HEK293T (cell line): ENCODE measurements around the gene RNF34.

Source experiments
- CTCF ChIA-PET: fragments of 350-600 bp; formaldehyde crosslinking; extraction: SDS; loops from one replicate; lab custom pipeline; 2021; ENCODE audit warnings: antibody characterized with exemption, inconsistent platforms; lab: Yijun Ruan, JAX
- POLR2A ChIA-PET: fragments of 350-600 bp; formaldehyde crosslinking; extraction: SDS; loops from one replicate; lab custom pipeline; 2020; ENCODE audit warnings: antibody characterized with exemption, inconsistent platforms; lab: Yijun Ruan, JAX
- DNase-seq: peaks from one replicate; pipeline ENCODE4 v3.0.0; 2012; ENCODE audit warnings: mixed read lengths; ENCODE audit errors: extremely low spot score
- ARNT ChIP-seq: fragments of 450-650 bp; IDR thresholded peaks from 2 replicates; pipeline ENCODE4 v1.6.1; 2017; ENCODE audit warnings: mild to moderate bottlenecking
- BHLHE40 ChIP-seq: fragments of 450-650 bp; IDR thresholded peaks from 2 replicates; pipeline ENCODE4 v1.6.1; 2016; ENCODE audit warnings: mild to moderate bottlenecking, moderate library complexity, borderline replicate concordance
- CTBP1 ChIP-seq: fragments of 450-650 bp; IDR thresholded peaks from 2 replicates; pipeline ENCODE4 v1.6.1; 2016; ENCODE audit warnings: borderline replicate concordance
- ELF4 ChIP-seq: fragments of 450-650 bp; IDR thresholded peaks from 2 replicates; pipeline ENCODE4 v1.6.1; 2017; ENCODE audit warnings: antibody characterized with exemption
- FOXA1 ChIP-seq: fragments of 450-650 bp; IDR thresholded peaks from 2 replicates; pipeline ENCODE4 v1.6.1; 2016; ENCODE audit warnings: mild to moderate bottlenecking
- FOXK2 ChIP-seq: fragments of 450-650 bp; IDR thresholded peaks from 2 replicates; pipeline ENCODE4 v1.6.1; 2016; ENCODE audit warnings: mild to moderate bottlenecking
- FOXM1 ChIP-seq: fragments of 450-650 bp; IDR thresholded peaks from 2 replicates; pipeline ENCODE4 v1.6.1; 2017; ENCODE audit warnings: mild to moderate bottlenecking, borderline replicate concordance
- HDGF ChIP-seq: fragments of 450-650 bp; IDR thresholded peaks from 2 replicates; pipeline ENCODE4 v1.6.1; 2017; ENCODE audit warnings: antibody characterized with exemption, borderline replicate concordance
- L3MBTL2 ChIP-seq: fragments of 450-650 bp; conservative IDR thresholded peaks from 2 replicates; pipeline ENCODE4 v1.6.1; 2016; ENCODE audit warnings: mild to moderate bottlenecking
- LEF1 ChIP-seq: fragments of 450-650 bp; IDR thresholded peaks from 2 replicates; pipeline ENCODE4 v1.6.1; 2017; ENCODE audit warnings: mild to moderate bottlenecking, borderline replicate concordance
- NFRKB ChIP-seq: fragments of 450-650 bp; IDR thresholded peaks from 2 replicates; pipeline ENCODE4 v1.6.1; 2016; ENCODE audit warnings: mild to moderate bottlenecking, moderate library complexity
- SP1 ChIP-seq: fragments of 450-650 bp; IDR thresholded peaks from 2 replicates; pipeline ENCODE4 v1.6.1; 2017
- SUZ12 ChIP-seq: fragments of 450-650 bp; IDR thresholded peaks from 2 replicates; pipeline ENCODE4 v1.6.1; 2016; ENCODE audit warnings: mild to moderate bottlenecking
- TARDBP ChIP-seq: fragments of 450-650 bp; IDR thresholded peaks from 2 replicates; pipeline ENCODE4 v1.6.1; 2016
- ZNF384 ChIP-seq: fragments of 450-650 bp; IDR thresholded peaks from 2 replicates; pipeline ENCODE4 v1.6.1; 2016
- TF ChIP-seq, protein P1 (sequence below): fragments of 450-650 bp; IDR thresholded peaks from 2 replicates; pipeline ENCODE4 v1.6.1; 2016

RNF34 gene, protein sequence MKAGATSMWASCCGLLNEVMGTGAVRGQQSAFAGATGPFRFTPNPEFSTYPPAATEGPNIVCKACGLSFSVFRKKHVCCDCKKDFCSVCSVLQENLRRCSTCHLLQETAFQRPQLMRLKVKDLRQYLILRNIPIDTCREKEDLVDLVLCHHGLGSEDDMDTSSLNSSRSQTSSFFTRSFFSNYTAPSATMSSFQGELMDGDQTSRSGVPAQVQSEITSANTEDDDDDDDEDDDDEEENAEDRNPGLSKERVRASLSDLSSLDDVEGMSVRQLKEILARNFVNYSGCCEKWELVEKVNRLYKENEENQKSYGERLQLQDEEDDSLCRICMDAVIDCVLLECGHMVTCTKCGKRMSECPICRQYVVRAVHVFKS

DNA sequence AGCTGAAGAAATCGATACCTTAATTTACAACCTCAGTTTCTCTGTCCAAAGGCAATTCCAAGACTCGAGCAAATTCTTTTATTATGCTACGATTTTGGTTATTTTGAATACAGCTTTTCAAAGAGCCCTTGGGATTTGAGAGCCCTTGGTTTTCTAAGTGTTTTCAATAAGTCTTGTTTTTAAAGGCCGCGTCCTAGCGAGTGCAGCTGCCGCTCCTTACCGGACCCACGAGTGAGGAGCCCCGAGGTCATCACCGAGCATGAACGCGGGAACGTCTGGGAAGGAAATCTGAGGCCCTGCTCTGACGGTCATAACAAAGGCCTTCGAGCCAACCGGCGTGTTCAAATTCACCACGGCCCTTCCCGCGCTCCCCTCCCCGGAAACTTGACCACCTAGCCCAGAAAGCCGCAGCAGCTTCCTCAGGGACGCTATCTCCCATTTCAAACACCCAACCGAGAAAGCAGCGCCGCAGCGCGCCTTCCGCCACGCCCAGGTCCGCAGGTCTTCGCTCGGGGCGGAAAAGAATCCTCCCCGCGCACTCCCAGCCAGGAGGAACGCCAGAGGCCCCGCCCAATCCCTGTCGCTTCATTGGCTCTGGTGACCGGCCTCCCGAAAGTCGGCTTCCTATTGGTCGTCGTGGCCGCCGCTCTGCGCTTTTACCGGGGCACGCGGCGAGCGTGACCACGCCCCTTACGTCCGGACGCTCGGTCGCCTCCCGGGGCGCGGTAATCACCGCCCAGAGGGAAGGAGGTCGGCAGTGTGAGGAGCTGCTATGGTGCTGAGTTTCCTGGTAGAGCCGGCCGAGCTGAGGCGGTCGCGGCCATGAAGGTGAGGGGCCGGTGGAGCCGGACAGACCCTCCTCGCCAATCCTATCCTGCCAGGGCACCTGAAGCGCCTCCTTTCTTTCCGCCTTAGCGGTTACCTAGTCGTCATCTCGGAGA, at the start of gene RNF34:
Gene RNF34, plus strand, starts transcription at position 728 of the 941 bp plus-strand sequence. Its CDS starts 95 bp downstream, at position 823.
- ChIA-PET POLR2A (interaction anchor here (0.8 to 3.3 kb wide), 13 partner anchors 7 to 229 kb away, joined by 3 to 36 read pairs (median 3); partner anchors contain the start of gene ANAPC5), CTCF (interaction anchor here (0.5 to 1.0 kb wide), 2 partner anchors 16 to 65 kb away, joined by 3 to 4 read pairs; no protein-coding TSS in a partner anchor)
- DNase-seq, result peak; percentile 98
- TF ChIP-seq ARNT, result no peak
- TF ChIP-seq SP1, result peak; percentile 69
- TF ChIP-seq L3MBTL2, result peak; percentile 95
- TF ChIP-seq FOXA1, result no peak
- TF ChIP-seq ELF4, result peak; percentile 54; the same call in 1 of the 2 replicates
- no peak for TF ChIP-seq HDGF
- TF ChIP-seq, protein P1, sequence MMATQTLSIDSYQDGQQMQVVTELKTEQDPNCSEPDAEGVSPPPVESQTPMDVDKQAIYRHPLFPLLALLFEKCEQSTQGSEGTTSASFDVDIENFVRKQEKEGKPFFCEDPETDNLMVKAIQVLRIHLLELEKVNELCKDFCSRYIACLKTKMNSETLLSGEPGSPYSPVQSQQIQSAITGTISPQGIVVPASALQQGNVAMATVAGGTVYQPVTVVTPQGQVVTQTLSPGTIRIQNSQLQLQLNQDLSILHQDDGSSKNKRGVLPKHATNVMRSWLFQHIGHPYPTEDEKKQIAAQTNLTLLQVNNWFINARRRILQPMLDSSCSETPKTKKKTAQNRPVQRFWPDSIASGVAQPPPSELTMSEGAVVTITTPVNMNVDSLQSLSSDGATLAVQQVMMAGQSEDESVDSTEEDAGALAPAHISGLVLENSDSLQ, result peak; percentile 100

DNA sequence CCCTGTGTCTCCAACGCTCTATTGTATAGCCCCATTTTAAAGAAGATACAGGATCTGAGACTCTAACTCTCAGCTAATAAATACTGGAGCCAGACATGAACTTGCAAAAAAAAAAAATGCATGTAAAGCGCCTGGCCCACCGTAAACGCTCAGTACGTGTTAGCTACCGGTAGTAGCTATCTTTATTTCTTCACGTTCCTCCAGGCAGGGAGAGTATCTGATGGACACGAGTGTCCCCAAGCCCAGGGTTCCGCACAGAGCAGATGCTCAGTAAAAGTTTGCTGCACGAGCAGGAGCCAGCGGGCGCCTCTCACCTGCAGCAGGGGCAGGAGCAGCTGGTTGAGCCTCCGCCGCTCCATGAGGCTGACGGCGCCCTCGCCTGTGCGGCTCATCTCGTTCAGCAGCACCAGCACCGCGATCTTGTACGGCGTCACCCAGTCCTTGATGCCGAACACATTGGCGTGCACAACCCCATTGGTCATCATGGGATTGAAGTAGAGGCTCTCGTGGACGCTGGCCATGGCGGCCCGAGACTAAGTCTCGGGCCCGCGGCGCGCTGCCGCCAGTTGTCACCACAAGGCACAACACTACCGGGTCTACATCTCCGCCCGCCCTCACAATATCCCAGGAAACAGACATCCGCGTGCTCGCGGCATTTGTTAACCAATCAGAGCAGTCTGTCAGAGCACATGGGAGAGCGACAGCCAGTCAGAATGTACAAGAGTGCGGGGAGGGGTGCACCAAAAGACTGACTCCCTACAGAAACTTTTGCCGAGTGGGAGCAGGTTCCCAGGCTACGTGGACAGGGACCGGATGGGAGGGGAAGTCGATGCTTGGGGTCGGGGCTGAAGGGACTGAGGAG, 47.9 kb upstream of the RNF34 start, which contains the start of gene ANAPC5:
Gene ANAPC5, minus strand, starts transcription at position 592 of the 862 bp plus-strand sequence. Its CDS starts 71 bp downstream, at position 521.
- CTCF ChIA-PET, result interaction anchor here (0.9 to 1.2 kb wide), 2 partner anchors 17 to 143 kb away, joined by 3 to 4 read pairs; no protein-coding TSS in a partner anchor
- TF ChIP-seq FOXK2 (peak; percentile 76; the same call in 1 of the 2 replicates), TARDBP (peak; percentile 65; the same call in 1 of the 2 replicates), CTBP1 (peak; percentile 84; the same call in 1 of the 2 replicates), ELF4 (peak; percentile 72), ARNT (no peak), SP1 (no peak), FOXM1 (peak; percentile 78; the same call in 1 of the 2 replicates), NFRKB (peak; percentile 89), L3MBTL2 (peak; percentile 86), HDGF (no peak), BHLHE40 (no peak), LEF1 (no peak), FOXA1 (no peak), SUZ12 (no peak), ZNF384 (peak; percentile 5; the same call in 1 of the 2 replicates)
- TF ChIP-seq, protein P1, result peak; percentile 80
- POLR2A ChIA-PET, result interaction anchor here (0.6 to 2.2 kb wide), 24 partner anchors 9 to 536 kb away, joined by 3 to 36 read pairs (median 4); partner anchors contain the start of genes CAMKK2, PSMD9 and RNF34
- DNase-seq, result peak; percentile 94

DNA sequence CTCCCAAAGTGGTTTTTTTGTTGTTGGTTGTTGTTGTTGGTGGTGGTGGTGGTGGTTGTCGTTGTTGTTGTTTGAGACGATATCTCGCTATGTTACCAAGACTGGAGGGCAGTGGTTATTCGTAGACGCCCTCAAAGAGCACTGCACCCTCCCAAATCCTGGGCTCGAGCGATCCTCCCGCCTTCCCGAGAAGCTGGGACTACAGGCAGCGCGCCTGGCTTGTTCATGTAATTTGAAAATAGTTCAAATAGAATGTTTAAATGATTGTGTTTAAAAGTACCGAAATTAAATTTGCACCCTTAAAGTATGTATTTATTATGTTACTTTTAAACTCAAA, 47.3 kb upstream of the RNF34 start:
- ChIA-PET CTCF (interaction anchor here (0.6 kb wide), 1 partner anchor 552 kb away, joined by 7 read pairs; no protein-coding TSS in a partner anchor), POLR2A (interaction anchor here (0.6 to 2.2 kb wide), 14 partner anchors 9 to 90 kb away, joined by 3 to 36 read pairs (median 5); partner anchors contain the start of genes CAMKK2 and RNF34)
- TF ChIP-seq BHLHE40 (no peak), SUZ12 (no peak)
- DNase-seq, result no peak

DNA sequence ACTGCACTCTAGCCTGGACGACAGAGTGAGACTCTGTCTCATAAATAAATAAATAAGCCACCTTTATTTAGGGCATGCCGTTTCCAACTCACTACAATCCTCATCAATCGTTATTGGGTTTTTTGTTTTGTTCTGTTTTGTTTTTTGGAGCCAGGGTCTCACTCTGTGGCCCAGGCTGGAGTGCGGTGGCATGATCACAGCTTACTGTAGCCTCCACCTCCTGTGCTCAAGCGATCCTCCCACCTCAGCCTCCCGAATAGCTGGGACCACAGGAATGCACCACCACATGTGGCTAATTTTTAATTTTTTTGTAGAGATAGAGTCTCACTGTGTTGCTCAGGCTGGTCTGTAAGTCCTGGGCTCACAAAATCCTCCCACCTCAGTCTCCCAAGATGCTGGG, 44.1 kb upstream of the RNF34 start:
- POLR2A ChIA-PET, result no interaction called here
- TF ChIP-seq ELF4 (no peak), FOXA1 (no peak), CTBP1 (no peak), BHLHE40 (no peak)
- TF ChIP-seq, protein P1, result no peak
- no peak for DNase-seq
- CTCF ChIA-PET, result interaction anchor here (0.7 kb wide), 1 partner anchor 450 kb away, joined by 4 read pairs; no protein-coding TSS in a partner anchor

DNA sequence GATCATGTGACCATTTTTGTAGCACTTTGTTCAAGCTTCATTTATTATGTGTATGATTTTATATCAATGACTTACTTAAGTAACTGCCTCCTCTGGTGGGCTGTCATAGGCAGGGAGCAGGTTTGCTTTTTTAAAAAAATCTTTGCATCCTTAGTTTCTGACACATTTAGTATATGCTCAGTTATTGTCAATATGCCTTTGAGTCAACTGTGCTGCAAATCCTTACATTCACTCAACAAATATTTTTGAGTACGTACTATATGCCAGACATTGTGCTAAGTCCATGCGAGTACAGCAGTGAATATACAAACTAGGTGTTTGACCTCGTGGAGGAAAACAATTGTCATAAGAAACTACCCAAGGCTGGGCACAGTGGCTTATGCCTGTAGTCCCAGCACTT, 43.3 kb upstream of the RNF34 start:
- CTCF ChIA-PET, result interaction anchor here (0.7 kb wide), 1 partner anchor 449 kb away, joined by 4 read pairs; no protein-coding TSS in a partner anchor
- POLR2A ChIA-PET, result no interaction called here
- DNase-seq, result no peak
- TF ChIP-seq L3MBTL2, result no peak
- no peak for TF ChIP-seq FOXA1
- TF ChIP-seq BHLHE40, result no peak
- no peak for TF ChIP-seq LEF1
- no peak for TF ChIP-seq ZNF384
- TF ChIP-seq ELF4, result no peak
- no peak for TF ChIP-seq TARDBP
- no peak for TF ChIP-seq SP1
- no peak for TF ChIP-seq SUZ12
- TF ChIP-seq FOXM1, result no peak
- no peak for TF ChIP-seq NFRKB
- no peak for TF ChIP-seq FOXK2
- TF ChIP-seq HDGF, result no peak
- TF ChIP-seq, protein P1, result no peak
- TF ChIP-seq ARNT, result no peak
- TF ChIP-seq CTBP1, result no peak
